ENCODE results near the gene GPHN. TPM values are rescaled to one million over a fixed set of nuclear protein-coding genes. Genes with fewer than 3 reads are reported as not detected.

The GPHN gene
- total and polyA plus RNA-seq, 2 of the 8 experiments (the other 6 are each of a cell fraction or from before 2014, with no cell fraction given), result 6.0 to 16.0 TPM

DNA sequence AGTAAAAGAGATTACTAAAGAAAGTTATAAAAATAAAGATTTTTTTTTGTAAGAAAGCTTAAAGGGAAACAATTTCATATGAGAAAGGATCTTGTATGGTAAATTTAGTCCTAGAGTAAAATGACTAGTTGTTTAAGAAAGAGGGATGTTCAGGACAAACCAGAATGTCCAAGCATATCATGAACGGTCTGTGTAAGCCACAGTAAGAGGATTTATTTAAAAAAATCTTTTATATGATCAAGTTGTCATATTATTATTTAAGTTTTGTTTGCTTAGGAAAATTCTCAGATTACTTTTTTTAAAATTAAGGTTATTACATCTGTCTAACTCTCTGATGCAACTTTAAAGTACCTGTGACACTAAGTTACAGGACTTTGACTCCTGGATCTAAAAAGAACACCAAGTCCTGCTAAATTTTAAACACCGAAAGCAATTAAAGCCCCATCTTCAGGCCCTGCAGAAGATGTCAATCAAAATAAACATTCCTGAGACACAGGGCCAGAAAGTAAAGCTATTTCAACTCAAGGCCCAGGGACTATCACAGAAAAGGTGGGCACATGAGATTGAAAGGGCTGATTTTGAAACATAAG, 39.1 kb upstream of the GPHN start:
- H4K8ac ChIP-seq (ENCODE audit: extremely low read depth, insufficient read depth, low read length), result no peak overlapping the region
- H3K79me2 ChIP-seq (ENCODE audit: control insufficient read depth in 1 of 2, insufficient read depth in 2 of 2, low read length in 2 of 2), result no peaks in the 10 kb centered on the region
- DNase-seq (ENCODE audit: low read depth in 1 of 2, low spot score in 2 of 2) (no peak), FAIRE-seq (no peak)
- no peak overlapping the region for H3K4me3 ChIP-seq (ENCODE audit: extremely low read depth in 1 of 4, insufficient read depth in 2 of 4, low read depth in 3 of 4, low read length in 4 of 4)
- H3K23ac ChIP-seq (ENCODE audit: insufficient read length), result no peak overlapping the region
- H2BK5ac ChIP-seq (ENCODE audit: low read depth, low read length), result no peak overlapping the region
- H4K5ac ChIP-seq (ENCODE audit: insufficient read length, low read depth, low read length), result no peak overlapping the region
- no peak overlapping the region for H3K4me2 ChIP-seq (ENCODE audit: insufficient read depth in 1 of 2, low read depth in 2 of 2, low read length in 2 of 2)
- peaks cover 0 to 3% (median 0%) of the 10 kb centered on the region in 4 experiments; a peak in 2 of 8 replicates for H3K36me3 ChIP-seq (ENCODE audit: control insufficient read depth in 2 of 4, insufficient read depth in 4 of 4, low read length in 3 of 4)
- H2BK20ac ChIP-seq (ENCODE audit: low read length), result no peak overlapping the region
- 94% methylated on average over 2 of the region's 2 CpGs; no CpG with 5 or more reads in 1 of the 2 experiments for WGBS, 2 experiments (ENCODE audit: extremely low coverage in 1 of 2, insufficient coverage in 1 of 2, insufficient read length in 1 of 2, insufficient replicate concordance in 2 of 2, low coverage in 1 of 2, low lambda C conversion rate in 2 of 2, missing lambda C conversion rate in 1 of 2)
- no peak overlapping the region for H2BK15ac ChIP-seq (ENCODE audit: low read length)
- no peaks in the 10 kb centered on the region for H3K23me2 ChIP-seq (ENCODE audit: low read depth, low read length)
- ChIA-PET POLR2A (ENCODE audit: partially characterized antibody) (no interaction called here), CTCF (ENCODE audit: partially characterized antibody) (no interaction called here)
- no peak overlapping the region for H3K27ac ChIP-seq (ENCODE audit: low read depth, low read length)
- H4K20me1 ChIP-seq (replicated peaks in 1 of 2; ENCODE audit: control insufficient read depth in 1 of 2, insufficient read depth in 2 of 2, low read length in 2 of 2), result no peaks in the 10 kb centered on the region
- H2AK5ac ChIP-seq (ENCODE audit: low read depth, low read length), result no peak overlapping the region
- TF ChIP-seq SAP30 (IDR thresholded peaks at IDR 0.05; ENCODE audit: insufficient read depth, insufficient replicate concordance, low read length) (no peak), HDAC2 (IDR thresholded peaks at IDR 0.05; ENCODE audit: borderline replicate concordance in 1 of 2, low read depth in 2 of 2, low read length in 2 of 2) (no peak)
- H3K79me1 ChIP-seq (ENCODE audit: low read depth, low read length), result no peaks in the 10 kb centered on the region
- H2AFZ ChIP-seq (ENCODE audit: low read length), result no peak overlapping the region
- H3K18ac ChIP-seq (ENCODE audit: extremely low read depth, low read length), result no peak overlapping the region
- no peak overlapping the region for H2BK12ac ChIP-seq (ENCODE audit: low read depth, low read length)
- H3K4ac ChIP-seq (replicated peaks; ENCODE audit: insufficient read length, low read depth, low read length), result no peak overlapping the region
- H3K56ac ChIP-seq (replicated peaks; ENCODE audit: insufficient read length, low read depth, low read length), result no peak overlapping the region
- H3K4me1 ChIP-seq (replicated peaks in 1 of 4; ENCODE audit: control insufficient read depth in 3 of 4, insufficient read depth in 4 of 4, low read length in 3 of 4), result no peaks in the 10 kb centered on the region
- H4K91ac ChIP-seq (replicated peaks; ENCODE audit: insufficient read length, low read length), result no peak overlapping the region
- H3K9me3 ChIP-seq (ENCODE audit: insufficient read depth in 2 of 2, low read depth in 1 of 2, low read length in 1 of 2), result peaks cover 14 to 24% of the 10 kb centered on the region in 2 experiments
- H3K9ac ChIP-seq (replicated peaks in 1 of 4; ENCODE audit: extremely low read depth in 1 of 4, low read depth in 3 of 4, low read length in 3 of 4), result no peak overlapping the region
- H3K14ac ChIP-seq (ENCODE audit: insufficient read length), result no peak overlapping the region
- no peak overlapping the region for H2BK120ac ChIP-seq (replicated peaks; ENCODE audit: low read depth, low read length)
- no peaks in the 10 kb centered on the region for H3K27me3 ChIP-seq (replicated peaks in 1 of 4; ENCODE audit: control insufficient read depth in 3 of 4, extremely low read depth in 1 of 4, insufficient read depth in 3 of 4, low read length in 3 of 4)

All from H1 (cell line).